ENCODE measurements around the gene KANK2. TPM values are rescaled to one million over a fixed set of nuclear protein-coding genes. Genes with fewer than 3 reads are reported as not detected.
"Not testable (repeated sequence)": the region's sequence is repeated elsewhere in the genome, so short reads cannot be mapped to it uniquely, and the experiment has no call there.

Gene KANK2
- polyA plus RNA-seq, 1 donor from 2014 or later: 0.25 TPM

DNA sequence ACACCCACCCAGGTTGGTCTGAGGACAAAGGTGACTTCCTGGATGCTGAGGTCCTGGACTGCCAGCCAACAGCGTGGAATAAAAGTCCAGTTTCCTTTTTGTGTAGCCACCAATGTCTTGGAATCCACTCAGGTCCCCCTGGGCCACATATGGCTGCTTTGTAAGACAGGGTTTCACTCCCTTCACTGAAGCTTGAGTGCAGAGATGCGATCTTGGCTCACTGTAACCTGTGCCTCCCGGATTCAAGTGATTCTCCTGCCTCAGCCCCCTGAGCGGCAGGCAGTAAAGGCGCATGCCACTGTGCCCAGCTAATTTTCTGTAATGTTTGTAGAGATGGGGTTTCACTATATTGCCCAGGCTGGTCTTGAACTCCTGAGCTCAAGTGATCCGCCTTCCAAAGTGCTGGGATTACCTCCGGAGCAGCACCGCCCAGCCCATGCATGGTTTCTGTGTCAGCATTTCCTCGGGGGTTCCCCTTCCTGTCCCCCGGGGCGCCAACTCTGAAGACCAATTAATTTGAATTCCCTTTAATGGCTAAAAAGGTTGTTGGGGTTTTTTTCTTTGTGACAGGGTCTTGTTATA is 17.5 kb downstream of the KANK2 start:
- no peaks in the 10 kb centered on the region for H3K9me2 ChIP-seq (ENCODE audit: insufficient read depth, low read length)
- H3K27ac ChIP-seq (ENCODE audit: low read length): no peak overlapping the region
- no peaks in the 10 kb centered on the region for H3K79me2 ChIP-seq (replicated peaks; ENCODE audit: insufficient read depth, low read length)
- no peaks in the 10 kb centered on the region for H3K27me3 ChIP-seq (ENCODE audit: insufficient read depth, low read depth, low read length)
- H3K9ac ChIP-seq (ENCODE audit: low read length): no peak overlapping the region
- no peaks in the 10 kb centered on the region for H3K36me3 ChIP-seq (ENCODE audit: insufficient read depth, low read length)
- no peaks in the 10 kb centered on the region for H4K20me1 ChIP-seq (ENCODE audit: insufficient read depth)
- peaks cover 4% of the 10 kb centered on the region for H3K9me3 ChIP-seq (ENCODE audit: low read length)
- H3F3A ChIP-seq (ENCODE audit: insufficient read depth, low read length, poor library complexity, severe bottlenecking): no peaks in the 10 kb centered on the region
- H3K4me2 ChIP-seq (ENCODE audit: low read length): no peak overlapping the region
- H3K4me3 ChIP-seq (ENCODE audit: low read length): no peak overlapping the region
- TF ChIP-seq EP300 (conservative IDR thresholded peaks at IDR 0.05; ENCODE audit: poor library complexity, severe bottlenecking): no peak
- no peak for TF ChIP-seq SMC3 (conservative IDR thresholded peaks at IDR 0.05; ENCODE audit: poor library complexity)
- TF ChIP-seq POLR2AphosphoS5 (IDR thresholded peaks at IDR 0.05): no peak
- TF ChIP-seq TAF1 (IDR thresholded peaks at IDR 0.05; ENCODE audit: low read depth): no peak
- TF ChIP-seq MXI1 (conservative IDR thresholded peaks at IDR 0.05; ENCODE audit: poor library complexity, severe bottlenecking): no peak
- TF ChIP-seq, protein P1, sequence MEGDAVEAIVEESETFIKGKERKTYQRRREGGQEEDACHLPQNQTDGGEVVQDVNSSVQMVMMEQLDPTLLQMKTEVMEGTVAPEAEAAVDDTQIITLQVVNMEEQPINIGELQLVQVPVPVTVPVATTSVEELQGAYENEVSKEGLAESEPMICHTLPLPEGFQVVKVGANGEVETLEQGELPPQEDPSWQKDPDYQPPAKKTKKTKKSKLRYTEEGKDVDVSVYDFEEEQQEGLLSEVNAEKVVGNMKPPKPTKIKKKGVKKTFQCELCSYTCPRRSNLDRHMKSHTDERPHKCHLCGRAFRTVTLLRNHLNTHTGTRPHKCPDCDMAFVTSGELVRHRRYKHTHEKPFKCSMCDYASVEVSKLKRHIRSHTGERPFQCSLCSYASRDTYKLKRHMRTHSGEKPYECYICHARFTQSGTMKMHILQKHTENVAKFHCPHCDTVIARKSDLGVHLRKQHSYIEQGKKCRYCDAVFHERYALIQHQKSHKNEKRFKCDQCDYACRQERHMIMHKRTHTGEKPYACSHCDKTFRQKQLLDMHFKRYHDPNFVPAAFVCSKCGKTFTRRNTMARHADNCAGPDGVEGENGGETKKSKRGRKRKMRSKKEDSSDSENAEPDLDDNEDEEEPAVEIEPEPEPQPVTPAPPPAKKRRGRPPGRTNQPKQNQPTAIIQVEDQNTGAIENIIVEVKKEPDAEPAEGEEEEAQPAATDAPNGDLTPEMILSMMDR (IDR thresholded peaks at IDR 0.05; ENCODE audit: poor library complexity, severe bottlenecking): no peak
- TF ChIP-seq RAD21 (conservative IDR thresholded peaks at IDR 0.05): no peak
- TF ChIP-seq EZH2 (IDR thresholded peaks at IDR 0.05; ENCODE audit: borderline replicate concordance, insufficient read depth, low read length, poor library complexity, severe bottlenecking): no peak
- TF ChIP-seq REST (IDR thresholded peaks at IDR 0.05; ENCODE audit: borderline replicate concordance): no peak
- H2AFZ ChIP-seq (ENCODE audit: low read depth, low read length): no peak overlapping the region

GRCh38 chr19:11179145-11179465 is 18.2 kb downstream of the KANK2 start:
- not testable (repeated sequence) for H3K27me3 ChIP-seq (ENCODE audit: insufficient read depth, low read depth, low read length); H3K79me2 ChIP-seq (replicated peaks; ENCODE audit: insufficient read depth, low read length)

DNA sequence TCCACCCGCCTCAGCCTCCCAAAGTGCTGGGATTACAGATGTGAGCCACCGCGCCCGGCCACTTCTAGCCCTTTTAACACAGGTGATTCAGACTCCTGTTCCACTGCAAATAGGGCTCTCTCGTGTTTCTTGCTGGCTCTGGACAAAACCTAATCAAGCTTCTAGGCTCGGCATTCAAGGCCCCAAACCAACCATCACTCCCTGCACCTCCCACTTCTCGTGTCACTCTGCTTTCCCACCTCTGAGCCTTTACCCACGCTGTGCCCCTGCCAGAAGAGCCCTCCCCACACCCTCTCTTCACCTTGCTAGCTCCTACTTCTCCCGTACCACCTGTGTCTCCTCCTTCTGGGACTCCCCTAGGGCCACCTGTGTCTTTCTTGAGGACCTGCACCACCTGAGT is 19.8 kb downstream of the KANK2 start:
- Histone ChIP-seq H3K9me3 (ENCODE audit: low read length) (no peaks in the 10 kb centered on the region), H3K79me2 (replicated peaks; ENCODE audit: insufficient read depth, low read length) (no peaks in the 10 kb centered on the region), H3K27ac (ENCODE audit: low read length) (no peak overlapping the region), H4K20me1 (ENCODE audit: insufficient read depth) (no peaks in the 10 kb centered on the region), H3K4me3 (ENCODE audit: low read length) (no peak overlapping the region), H3F3A (ENCODE audit: insufficient read depth, low read length, poor library complexity, severe bottlenecking) (no peaks in the 10 kb centered on the region), H2AFZ (ENCODE audit: low read depth, low read length) (no peak overlapping the region), H3K4me2 (ENCODE audit: low read length) (no peak overlapping the region), H3K27me3 (ENCODE audit: insufficient read depth, low read depth, low read length) (no peaks in the 10 kb centered on the region), H3K9ac (ENCODE audit: low read length) (no peak overlapping the region), H3K36me3 (ENCODE audit: insufficient read depth, low read length) (no peaks in the 10 kb centered on the region), H3K9me2 (ENCODE audit: insufficient read depth, low read length) (no peaks in the 10 kb centered on the region)
- TF ChIP-seq REST (IDR thresholded peaks at IDR 0.05; ENCODE audit: borderline replicate concordance) (no peak), TAF1 (IDR thresholded peaks at IDR 0.05; ENCODE audit: low read depth) (no peak), EZH2 (IDR thresholded peaks at IDR 0.05; ENCODE audit: borderline replicate concordance, insufficient read depth, low read length, poor library complexity, severe bottlenecking) (no peak), SMC3 (conservative IDR thresholded peaks at IDR 0.05; ENCODE audit: poor library complexity) (no peak), MXI1 (conservative IDR thresholded peaks at IDR 0.05; ENCODE audit: poor library complexity, severe bottlenecking) (no peak), RAD21 (conservative IDR thresholded peaks at IDR 0.05) (no peak), EP300 (conservative IDR thresholded peaks at IDR 0.05; ENCODE audit: poor library complexity, severe bottlenecking) (no peak), POLR2AphosphoS5 (IDR thresholded peaks at IDR 0.05) (no peak)
- TF ChIP-seq, protein P1 (IDR thresholded peaks at IDR 0.05; ENCODE audit: poor library complexity, severe bottlenecking): no peak

More at GRCh38 chr19:11179145-11179465, 18.2 kb downstream of the KANK2 start:
- H3K27ac ChIP-seq (ENCODE audit: low read length); H3K9me2 ChIP-seq (ENCODE audit: insufficient read depth, low read length); H3K9me3 ChIP-seq (ENCODE audit: low read length); H3K4me3 ChIP-seq (ENCODE audit: low read length); H4K20me1 ChIP-seq (ENCODE audit: insufficient read depth); H3K9ac ChIP-seq (ENCODE audit: low read length); H3K4me2 ChIP-seq (ENCODE audit: low read length); H2AFZ ChIP-seq (ENCODE audit: low read depth, low read length); H3K36me3 ChIP-seq (ENCODE audit: insufficient read depth, low read length); H3F3A ChIP-seq (ENCODE audit: insufficient read depth, low read length, poor library complexity, severe bottlenecking): not testable (repeated sequence)
